ENCODE measurements around the gene MAP3K7.

MAP3K7 gene

GRCh38 chr6:90523779-90524310, 63.0 kb downstream of the MAP3K7 start:
- DNase-seq, result no peak

- DNase-seq, result no peak
Measured at GRCh38 chr6:90521955-90522354, 64.9 kb downstream of the MAP3K7 start.

GRCh38 chr6:90516074-90516660, 70.7 kb downstream of the MAP3K7 start:
- DNase-seq, result no peak

GRCh38 chr6:90514496-90514895, 72.4 kb downstream of the MAP3K7 start:
- DNase-seq, result no peak

- DNase-seq, result no peak
Measured at GRCh38 chr6:90508753-90509152, 78.1 kb downstream of the MAP3K7 start.

- DNase-seq, result no peak
Measured at GRCh38 chr6:90502866-90503407, 83.9 kb downstream of the MAP3K7 start.

GRCh38 chr6:90502381-90502780, 84.5 kb downstream of the MAP3K7 start:
- DNase-seq, result no peak

GRCh38 chr6:90500458-90500857, 86.4 kb downstream of the MAP3K7 start:
- DNase-seq, result no peak

- DNase-seq, result no peak
Measured at GRCh38 chr6:90497411-90497810, 89.5 kb downstream of the MAP3K7 start.

GRCh38 chr6:90496258-90497016, 90.4 kb downstream of the MAP3K7 start:
- DNase-seq, result no peak

- no peak for DNase-seq
Measured at GRCh38 chr6:90495216-90495817, 91.6 kb downstream of the MAP3K7 start.

GRCh38 chr6:90494067-90494780, 92.6 kb downstream of the MAP3K7 start:
- DNase-seq, result no peak

GRCh38 chr6:90493332-90493731, 93.5 kb downstream of the MAP3K7 start:
- DNase-seq, result no peak

- no peak for DNase-seq
Measured at GRCh38 chr6:90492798-90493197, 94.1 kb downstream of the MAP3K7 start.

- DNase-seq, result no peak
Measured at GRCh38 chr6:90492369-90492768, 94.5 kb downstream of the MAP3K7 start.

GRCh38 chr6:90490030-90490716, 96.7 kb downstream of the MAP3K7 start:
- no peak for DNase-seq

- no peak for DNase-seq
Measured at GRCh38 chr6:90488816-90489215, 98.1 kb downstream of the MAP3K7 start.

GRCh38 chr6:90485635-90486277, 101.1 kb downstream of the MAP3K7 start:
- no peak for DNase-seq

- no peak for DNase-seq
Measured at GRCh38 chr6:90484903-90485302, 102.0 kb downstream of the MAP3K7 start.

- no peak for DNase-seq
Measured at GRCh38 chr6:90484385-90484784, 102.5 kb downstream of the MAP3K7 start.

GRCh38 chr6:90483956-90484355, 102.9 kb downstream of the MAP3K7 start:
- DNase-seq, result no peak
